Stimulated activated CD8-positive, alpha-beta memory T cell treated with anti-CD3 and anti-CD28 coated beads, Interleukin-7, amount 100 ng/mL, for 4 hours (primary cell): ENCODE results near the gene SBNO2.
"Not testable (repeated sequence)": the region's sequence is repeated elsewhere in the genome, so short reads cannot be mapped to it uniquely, and the experiment has no call there.

Source experiments
- DNase-seq, 2 donors: peaks; one replicate each; pipeline ENCODE4 v3.0.0-alpha.2; 2020; ENCODE audit warnings: low read depth in 2 of 2

The SBNO2 gene

DNA sequence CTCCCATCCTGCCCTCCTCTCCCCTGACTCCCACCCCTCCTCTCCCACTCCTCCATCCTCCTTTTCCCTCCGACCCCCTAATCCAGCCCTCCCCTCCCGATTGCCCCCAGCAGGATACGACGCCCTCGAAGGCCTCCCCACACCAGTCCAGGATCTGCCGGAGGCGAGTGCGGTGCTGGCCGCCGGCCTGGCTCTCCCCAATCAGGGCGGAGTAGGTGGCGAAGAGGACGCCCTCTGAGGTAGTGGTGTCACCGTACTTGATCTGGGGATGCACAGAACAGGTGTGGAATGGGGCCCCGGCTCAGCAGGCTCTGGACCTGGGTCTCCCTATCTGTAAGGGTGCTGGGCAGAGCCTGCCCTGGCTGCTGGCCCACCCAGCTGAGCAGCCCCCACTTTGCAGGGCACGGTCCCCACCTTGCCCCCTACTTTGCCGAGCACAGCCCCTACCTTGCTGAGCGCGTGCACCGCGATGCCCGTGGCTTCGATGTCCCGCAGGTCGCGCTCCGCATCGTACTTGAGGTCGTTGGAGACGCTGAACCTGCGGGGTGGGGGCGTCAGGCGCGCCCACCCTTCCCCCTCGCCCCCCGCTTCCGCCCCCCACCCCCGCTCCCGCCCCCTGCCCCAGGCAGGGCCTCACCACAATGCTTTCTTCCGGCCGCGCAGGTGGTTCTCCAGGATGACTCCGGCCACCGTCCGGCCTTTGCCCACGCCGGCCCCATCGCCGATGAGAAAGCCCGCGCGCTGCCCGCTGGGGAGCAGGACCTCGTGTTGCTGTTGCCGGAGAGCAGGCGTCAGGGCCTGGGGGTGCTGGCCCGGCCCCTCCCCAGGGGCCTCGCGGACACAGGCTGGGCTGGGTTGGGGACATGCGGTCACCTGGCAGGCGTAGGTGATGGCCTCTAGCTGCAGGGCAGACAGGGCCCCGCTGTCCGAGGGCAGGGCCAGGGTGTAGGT is 51.8 kb downstream of the SBNO2 start:
- DNase-seq, result no peak

DNA sequence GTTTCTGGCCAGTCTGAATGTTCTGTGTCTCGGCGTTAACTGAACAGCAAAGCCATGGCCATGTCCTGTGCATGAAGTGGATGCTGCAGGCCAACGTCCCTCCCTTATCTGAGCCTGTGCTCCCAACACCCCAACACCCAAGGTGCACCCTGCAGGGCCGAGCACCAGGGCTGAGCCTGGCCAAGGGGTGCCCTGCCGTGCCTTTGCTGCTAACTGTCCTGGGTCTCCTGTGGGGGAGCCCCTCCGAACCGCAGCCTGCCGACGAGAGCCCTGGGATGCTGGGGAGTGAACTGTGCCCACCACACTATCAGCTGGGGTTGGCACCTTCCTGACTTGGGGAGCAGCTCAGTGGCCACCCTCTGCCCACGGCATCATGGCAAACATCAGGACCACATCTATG is 52.7 kb downstream of the SBNO2 start:
- DNase-seq, result no peak

DNA sequence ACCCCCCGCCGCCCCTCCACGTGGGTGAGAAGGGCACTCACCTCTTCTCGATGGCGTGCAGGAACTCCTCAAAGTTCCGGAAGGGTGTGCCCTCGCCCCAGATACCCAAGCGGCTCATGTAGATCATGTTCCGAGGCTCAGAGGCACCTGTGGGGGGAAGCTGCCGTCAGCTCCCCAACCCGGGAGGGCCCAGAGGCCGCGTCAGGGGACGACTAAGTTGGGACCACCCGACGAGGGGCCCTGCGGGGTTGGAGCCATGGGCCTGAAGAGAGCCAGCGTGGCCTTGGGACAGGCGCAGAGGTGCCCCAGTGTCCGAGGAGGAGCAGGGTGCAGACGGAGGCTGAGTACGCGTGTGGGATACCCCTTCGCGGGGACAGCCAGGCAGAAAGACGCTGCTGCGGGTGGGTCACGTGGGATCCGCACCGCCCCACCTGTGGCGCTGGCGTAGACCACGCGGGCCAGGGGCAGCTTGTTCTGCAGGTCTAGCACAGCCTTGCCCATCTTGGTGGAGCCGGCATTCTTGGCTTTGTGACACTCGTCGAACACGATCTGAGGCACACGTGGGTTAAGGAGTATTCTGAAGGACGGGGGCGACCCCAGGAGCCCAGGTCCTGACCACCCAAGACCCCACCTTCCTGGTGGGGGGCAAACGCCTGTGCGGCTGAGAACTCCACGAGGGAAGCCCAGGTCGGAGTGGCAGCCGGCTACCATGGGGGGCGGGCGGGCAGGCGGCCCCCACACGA is 54.4 kb downstream of the SBNO2 start:
- DNase-seq, result no peak

DNA sequence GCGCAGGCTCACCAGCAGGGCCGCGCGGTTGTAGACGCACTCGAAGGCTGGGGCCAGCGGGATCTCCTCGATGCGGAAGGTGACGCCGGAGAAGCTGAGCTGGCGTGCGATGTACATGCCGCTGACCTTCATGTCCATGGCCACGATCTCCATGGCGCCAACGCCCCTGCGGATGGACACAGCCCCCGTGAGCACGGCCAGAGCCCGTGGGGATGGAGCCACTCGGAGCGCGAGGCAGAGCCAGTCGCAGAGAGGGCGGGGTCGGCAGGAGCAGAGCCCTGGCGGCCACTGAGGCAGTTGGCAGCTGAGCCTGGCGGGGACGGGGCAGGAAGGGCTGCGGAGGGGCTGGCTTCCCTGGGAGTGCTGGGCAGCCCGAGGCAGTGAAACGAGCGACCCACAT is 55.1 kb downstream of the SBNO2 start:
- no peak for DNase-seq

DNA sequence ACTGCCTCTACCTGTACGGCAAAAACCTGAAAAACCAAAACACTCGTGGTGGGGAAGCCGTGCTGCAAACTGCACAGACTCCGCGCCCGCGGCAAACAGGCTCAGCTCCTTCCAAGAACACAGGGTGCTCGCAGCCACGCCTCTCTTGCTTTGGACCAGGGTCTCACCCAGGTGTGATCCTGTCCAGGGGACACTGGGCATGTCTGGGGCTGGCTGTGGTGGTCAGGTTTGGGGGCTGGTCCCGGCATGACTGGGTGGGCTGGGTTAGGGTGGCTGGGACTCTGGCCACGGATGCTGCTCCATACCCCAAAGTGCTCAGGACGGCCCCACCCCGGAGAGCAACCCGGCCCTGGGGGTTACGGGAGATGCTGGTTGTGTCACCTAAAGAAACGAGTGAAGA is 56.4 kb downstream of the SBNO2 start:
- DNase-seq, result no peak

DNA sequence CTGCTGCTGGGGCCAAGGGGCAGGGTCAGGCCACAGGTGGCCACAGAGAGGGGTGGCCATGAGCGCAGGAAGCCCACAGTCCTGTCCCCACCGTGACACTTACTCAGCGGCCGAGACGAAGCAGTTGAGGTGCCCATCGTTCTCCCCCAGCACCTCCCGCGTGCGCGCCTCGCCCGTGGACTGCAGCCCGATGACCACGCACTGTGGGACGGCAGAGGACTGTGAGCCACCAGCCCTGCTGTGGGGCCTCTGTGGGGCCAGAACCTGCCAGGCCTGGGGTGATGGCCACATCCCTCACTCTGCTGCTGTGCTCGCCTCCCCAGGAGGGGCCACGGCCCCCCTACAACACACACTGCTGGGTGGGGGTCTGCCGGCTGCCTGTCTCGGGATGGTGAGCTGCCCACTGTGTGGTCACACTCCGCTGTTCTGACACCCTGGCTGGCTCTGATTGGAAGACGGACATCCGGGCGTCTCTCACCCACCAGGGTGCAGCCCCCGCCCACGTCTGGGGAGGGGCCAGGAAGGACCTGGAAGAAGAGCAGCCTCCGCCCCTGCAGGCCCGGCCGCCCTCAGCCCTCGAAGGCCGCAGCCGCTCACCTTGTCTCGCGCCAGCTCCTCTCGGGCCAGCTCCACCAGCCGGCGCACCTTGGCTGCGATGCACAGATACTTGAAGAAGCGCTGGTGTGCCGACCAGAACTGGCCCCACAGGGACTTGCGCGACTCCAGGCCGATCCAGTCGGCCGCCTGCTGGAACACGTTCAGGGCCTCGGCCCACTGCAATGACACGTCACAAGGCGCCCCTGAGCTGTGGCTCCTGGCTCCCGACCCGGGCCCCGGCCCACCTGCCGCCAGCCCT is 57.1 kb downstream of the SBNO2 start:
- no peak for DNase-seq

DNA sequence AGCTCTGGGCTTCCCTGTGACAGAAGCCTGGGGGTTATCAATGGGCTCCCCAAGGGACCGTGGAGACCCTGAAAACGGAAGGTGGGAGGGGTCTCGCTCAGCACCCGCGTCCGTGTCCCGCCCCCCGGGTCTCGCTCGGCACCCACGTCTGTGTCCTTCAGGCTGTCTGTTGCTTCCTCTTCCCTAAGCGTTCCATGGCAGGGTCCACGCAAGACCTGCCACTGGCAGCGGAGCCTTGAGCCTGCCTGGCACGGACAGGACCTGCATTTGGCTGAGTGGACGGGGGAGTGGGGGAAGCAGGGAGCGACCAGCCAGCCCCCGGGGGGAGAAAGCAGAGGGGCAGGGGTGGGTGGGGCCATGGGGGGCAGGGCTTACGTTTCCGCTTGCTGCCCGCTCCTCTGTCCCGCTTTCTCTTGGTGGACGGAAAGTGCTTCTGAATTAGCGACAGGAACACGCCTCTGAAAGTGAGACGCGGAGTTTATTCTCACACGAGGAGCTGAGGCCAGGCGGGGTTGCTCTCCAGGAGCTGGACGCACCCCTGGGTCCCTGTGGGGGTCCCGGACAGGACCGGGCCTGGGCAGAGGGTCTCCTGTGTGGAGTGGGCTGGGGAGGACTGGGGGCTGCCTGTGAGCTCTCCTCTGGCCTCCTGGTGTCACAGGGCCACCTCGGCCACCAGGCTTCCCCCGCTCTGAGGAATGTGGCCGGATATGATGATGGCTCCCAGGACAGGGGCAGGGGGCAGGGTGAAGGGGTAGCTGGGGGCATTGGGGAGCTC is 58.2 kb downstream of the SBNO2 start:
- DNase-seq, result no peak

DNA sequence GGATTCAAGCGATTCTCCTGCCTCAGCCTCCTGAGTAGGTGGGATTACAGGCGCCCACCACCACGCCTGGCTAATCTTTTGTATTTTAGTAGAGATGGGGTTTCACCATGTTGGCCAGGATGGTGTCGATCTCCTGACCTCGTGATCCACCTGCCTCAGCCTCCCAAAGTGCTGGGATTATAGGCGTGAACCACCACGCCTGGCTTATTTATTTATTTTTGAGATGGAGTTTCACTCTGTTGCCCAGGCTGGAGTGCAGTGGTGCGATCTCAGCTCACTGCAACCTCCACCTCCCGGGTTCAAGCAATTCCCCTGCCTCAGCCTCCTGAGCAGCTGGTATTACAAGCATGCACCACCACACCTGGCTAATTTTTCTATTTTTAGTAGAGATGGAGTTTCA is 59.3 kb downstream of the SBNO2 start:
- DNase-seq, result not testable (repeated sequence)

DNA sequence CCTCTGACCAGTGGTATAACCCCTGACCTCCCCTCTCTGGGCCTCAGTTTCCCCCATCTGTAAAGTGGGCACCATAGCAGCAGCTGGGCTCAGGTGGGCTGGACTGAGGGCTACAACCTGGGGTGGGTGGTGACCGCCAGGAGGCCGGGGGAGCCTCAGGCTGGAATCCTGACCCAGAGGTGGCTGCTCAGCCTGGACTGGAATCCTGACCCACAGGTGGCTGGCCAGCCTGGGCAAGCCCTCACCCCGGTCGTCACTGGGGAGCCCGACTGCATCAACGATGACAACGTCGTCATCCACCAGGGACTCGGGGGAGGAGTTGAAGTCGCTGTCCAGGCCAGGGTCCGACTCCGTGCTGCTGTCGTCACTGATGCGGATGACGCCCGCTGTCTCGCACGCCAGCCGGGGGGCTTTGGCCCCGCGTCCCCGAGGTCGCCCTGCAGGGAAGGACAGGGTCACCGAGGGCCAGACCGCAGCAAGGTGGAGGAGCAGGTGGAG is 60.0 kb downstream of the SBNO2 start:
- no peak for DNase-seq

DNA sequence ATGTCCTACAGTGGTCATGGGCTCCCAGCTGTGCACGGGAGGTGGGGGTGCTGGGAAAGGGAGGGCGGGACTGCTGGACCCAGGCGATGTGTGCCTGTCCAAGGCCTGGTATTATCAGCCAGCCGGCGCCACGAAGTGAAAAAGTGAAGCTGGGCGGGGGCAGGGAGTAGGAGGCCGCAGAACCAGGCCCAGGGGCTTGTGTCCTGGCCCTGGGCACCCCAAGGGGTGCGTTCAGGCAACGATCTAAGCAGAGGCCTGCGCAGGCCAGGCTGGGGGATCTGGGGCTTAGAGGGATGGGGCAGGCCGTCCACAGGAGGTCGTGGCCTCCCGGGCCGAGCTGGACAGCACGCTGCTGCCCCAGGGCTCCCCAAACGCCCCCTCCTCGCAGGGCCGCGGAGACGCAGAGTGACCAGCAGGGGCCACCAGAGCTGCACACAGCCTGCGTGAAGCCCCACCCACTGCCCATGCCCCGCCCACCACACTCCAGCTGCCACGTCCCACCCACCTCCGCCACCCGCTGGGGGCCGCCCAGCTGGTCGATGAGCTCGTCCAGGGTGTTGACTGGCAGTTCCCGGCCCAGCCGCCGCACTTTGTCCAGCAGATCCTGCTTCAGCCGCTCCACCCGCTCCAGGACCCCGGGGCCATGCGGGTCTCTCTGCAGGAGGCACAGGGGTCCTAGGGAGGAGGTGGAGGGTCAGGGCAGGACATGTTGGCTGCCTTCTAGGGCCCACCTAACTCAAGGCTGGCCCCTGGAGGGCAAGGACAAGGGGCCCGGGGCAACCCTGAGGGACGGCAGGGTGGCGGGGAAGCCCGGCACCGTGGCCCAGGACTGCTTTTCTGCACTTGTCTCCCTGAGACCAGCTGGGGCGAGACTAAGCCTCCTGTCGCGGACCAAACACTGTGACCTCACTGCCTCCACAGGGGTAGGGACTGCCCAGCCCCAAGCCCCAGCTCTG is 60.8 kb downstream of the SBNO2 start:
- DNase-seq, result peak; percentile 70 to 81

DNA sequence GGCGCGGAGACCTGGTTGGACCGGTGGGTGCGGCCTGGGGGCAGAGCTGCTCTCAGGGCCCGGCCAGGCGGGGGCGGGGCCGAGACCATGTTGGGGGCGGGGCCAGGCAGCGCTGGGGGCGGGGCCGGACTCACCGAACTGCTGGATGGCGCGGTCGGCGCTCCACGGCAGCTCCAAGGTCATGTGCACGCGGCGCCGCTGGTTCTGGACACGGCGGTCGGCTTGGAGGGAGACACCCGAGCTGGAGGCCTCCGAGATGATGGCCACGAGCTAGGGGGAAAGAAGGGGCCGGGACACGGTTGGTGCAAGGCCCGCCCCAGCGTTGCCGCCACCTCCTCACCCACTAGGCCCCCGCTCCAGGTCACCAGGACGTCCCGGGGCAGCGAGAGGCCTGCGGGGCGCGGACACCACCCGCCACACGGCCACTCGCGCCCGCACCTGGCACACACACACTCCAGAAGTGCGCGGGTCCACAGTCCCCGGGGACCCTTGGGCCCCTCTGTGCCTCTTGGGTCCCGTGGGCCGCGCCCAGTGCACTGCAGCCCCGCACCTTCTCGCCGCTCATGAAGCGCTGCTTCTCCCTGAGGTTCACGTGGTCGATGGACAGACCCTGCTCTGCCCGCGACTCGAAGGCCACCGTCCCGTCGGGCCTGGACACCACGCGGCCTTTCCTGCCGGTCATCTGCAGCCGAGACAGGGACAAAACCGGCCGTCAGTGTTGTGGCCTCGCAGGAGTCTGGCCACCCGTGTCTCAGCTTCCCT is 61.6 kb downstream of the SBNO2 start:
- no peak for DNase-seq

DNA sequence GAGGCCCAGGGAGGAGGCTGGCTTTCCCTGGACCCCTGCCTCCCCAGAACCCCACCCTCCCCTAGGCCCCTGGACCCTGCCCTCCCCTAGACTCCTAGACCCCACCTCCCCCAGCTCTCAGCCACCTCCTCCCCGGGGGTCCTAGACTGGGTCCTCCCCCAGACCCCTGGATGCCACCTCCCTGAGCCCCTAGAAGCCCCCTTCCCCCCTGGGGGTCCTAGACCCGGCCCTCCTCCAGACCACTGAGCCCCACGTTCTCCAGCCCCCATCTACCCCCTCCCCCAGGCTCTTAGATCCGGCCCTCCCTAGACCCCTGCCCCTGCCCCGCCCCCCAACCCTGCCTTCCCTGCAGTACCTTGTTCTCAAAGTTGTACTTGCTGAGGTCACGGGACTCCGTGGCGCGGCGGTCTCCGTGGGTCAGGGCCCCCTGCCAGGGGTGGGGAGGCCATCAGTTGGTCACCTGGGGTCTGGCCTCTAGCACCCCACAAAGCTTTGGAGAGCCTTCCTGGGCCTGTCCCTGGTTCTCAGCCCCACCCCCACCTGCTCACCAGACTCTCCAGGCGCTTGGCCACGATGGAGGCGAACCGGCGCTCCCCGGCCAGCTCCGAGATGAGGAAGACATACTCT is 62.3 kb downstream of the SBNO2 start:
- no peak for DNase-seq

DNA sequence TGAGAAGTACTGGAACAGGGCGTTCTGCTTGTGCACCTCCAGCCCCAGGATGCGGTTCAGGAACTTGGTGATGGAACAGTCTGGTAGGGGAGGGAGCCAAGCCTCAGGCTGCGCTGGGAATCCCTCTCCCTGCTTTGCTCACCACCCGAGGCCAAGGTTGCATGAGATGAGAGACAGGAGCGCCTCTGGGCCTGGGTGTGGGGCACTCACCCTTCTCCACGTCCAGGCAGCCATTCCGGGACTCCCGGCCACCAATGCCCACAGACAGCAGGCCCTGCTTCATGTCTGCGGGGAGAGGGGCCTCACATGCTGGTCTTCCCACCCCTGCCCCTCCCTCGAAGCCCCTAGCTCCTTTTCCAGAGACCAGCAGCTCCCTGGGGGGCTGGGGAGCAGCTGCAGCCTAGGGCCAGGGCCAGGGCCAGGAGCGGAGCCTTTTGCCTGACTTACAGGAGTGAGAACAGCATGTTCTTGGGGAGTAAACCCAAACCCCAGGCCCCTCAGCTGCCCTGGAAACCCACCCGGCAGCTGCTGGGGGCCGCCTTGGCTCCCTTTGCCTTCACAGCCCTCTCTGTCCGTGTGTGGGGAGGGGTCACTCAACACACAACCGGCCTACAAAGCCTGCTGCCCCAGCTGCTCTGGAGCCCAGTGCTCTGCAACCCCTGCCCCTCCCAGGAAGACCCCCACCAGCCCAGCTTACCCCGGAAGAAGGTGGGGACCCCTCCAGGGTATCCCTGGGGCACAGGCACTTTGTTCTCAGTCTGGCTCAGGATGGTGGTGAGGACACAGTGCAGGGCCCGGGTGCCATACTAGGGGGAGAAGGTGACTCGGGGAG is 63.0 kb downstream of the SBNO2 start:
- DNase-seq, result no peak

DNA sequence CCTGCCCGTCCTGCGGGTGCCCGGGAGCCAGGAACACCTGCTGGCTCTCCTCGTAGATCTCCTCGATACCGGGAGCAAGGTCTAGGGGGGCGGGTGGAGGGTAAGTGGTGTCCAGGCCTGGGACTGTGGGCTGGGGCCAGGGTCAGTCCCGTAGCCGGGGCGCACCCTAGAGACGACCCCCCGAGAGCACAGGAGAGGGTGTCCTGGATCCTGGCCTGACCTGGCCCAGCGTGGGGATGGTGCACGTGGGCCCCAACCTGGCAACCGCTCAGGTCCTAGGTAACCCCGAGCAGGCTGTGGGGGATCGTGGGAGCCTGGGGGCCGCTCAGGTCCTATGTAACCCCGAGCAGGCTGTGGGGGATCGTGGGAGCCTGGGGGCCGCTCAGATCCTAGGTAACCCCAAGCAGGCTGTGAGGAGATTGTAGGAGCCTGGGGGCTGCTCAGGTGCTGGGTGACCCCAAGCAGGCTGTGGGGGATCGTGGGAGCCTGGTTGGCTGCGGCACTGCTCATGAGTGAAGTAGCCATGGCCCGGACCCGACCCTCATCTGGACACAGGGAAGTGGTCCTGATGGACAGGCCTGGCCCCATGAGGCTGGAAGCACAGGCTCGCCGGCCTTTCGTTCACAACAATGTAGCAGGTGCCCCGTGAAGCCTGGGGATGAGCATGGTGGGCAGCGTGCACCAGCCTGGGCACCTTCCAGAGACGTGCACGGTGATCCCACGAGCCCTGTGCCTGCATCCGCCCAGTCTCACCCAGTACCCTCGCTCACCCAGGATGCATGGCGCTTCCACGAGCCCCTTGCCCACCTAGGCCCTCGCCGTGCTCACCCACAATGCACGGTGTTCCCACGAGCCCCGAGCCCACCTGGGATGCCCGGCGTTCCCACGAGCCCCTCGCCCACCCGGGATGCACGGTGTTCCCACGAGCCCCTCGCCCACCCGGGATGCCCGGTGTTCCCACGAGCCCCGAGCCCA is 64.1 kb downstream of the SBNO2 start:
- DNase-seq, result no peak

DNA sequence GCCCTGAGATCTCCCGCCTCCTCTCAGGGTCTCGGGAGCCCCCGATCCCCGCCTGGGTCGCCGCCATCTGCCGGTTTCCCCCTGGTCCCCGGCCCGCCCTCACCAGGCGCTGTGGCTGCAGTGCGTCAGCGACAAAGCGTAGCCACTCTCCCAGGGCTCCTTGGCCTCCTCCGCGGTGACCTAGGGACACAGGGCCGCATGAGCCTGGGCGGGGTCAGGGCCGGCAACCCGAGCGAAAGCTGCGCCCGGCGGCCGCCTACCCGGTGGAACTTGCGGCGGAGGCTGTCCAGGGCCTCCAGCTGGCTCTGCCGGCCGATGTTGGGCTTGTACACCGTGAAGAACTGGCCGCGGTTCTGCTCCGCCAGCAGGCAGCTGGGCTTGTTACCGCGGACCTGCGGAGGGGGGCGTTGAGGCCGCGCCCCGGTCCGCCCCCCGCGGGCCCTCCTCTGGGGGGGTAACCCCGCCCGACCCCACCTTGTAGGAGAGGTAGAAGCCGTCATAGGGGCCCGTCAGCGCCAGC is 65.0 kb downstream of the SBNO2 start:
- no peak for DNase-seq

DNA sequence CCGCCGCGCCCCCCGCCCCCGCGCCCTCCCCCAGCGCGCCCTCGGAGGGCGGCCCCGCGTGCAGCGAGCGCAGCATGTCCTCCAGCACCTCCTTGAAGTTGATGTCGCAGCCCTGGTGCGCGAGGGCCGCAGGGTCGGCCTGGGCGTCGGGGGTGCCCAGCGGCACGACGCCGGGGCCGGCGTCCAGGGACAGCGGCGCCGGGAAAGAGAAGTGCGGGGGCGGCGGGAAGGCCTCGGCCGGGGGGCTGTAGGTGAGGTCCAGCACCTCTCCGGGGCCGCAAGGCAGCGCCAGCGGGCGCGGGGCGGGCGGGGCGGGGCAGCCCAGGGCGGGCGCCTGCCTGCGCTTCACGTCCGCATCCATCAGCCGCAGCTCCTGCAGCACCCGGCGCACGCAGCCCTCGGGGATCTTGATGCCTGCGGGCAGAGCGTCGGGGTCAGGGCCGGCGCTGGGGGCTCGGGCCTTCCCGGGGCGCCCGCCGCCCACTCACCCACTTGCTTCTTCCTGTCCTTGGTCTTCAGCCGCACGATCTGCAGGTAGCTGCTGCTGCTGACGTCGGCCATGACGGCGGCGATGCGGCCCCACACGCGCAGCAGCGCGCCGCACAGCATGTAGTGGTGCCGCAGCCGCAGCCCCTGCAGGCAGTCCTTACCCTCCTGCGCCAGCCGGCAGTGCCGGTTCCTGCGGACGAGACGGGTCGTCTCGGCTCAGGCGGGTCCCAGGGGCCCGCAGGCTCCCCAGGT is 65.6 kb downstream of the SBNO2 start:
- DNase-seq, result no peak
